Epithelial cell of prostate (primary cell): ENCODE data around the gene HSP90AA1.
"Not testable (repeated sequence)": the region's sequence is repeated elsewhere in the genome, so short reads cannot be mapped to it uniquely, and the experiment has no call there.

Experiments
- DNase-seq: peaks from one replicate; pipeline ENCODE4 v3.0.0-alpha.2; 2011; ENCODE audit warnings: low read depth, low spot score
- H3K27ac ChIP-seq: fragments of 450-650 bp; 2 replicates; pipeline ENCODE4 v1.5.1; 2017; ENCODE audit warnings: mild to moderate bottlenecking

Gene HSP90AA1

GRCh38 chr14:102095871-102096568 lies 9.2 kb upstream of the HSP90AA1 start:
- no peak for DNase-seq
- H3K27ac ChIP-seq = no peak overlapping the region

GRCh38 chr14:102095231-102095870 lies 8.5 kb upstream of the HSP90AA1 start:
- H3K27ac ChIP-seq = no peak overlapping the region
- DNase-seq = no peak

DNA sequence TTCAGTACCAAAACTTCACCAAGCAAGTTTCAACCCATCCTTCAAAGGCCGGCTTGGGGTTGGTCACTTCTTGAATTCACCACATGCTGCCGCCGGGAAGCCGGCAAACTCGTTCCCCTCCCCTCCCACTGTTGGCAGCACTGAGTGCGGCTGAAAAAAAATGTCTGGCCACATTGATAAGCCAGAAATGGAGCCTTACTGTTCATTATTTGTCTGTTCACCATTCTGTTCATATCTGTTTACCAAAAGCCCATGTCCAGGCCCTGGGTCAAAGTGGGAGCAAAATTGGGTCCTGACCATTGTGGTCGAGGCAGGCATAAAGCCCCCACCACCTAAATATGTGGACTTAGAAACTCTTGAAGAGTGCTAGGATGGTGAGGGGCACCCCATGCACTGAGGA lies 7.3 kb upstream of the HSP90AA1 start:
- H3K27ac ChIP-seq = no peak overlapping the region
- no peak for DNase-seq

- H3K27ac ChIP-seq = no peak overlapping the region
- DNase-seq = no peak
These were observed 6.0 kb upstream of the HSP90AA1 start for GRCh38 chr14:102092806-102093205.

GRCh38 chr14:102090713-102091112 lies 3.9 kb upstream of the HSP90AA1 start:
- no peak overlapping the region for H3K27ac ChIP-seq

DNA sequence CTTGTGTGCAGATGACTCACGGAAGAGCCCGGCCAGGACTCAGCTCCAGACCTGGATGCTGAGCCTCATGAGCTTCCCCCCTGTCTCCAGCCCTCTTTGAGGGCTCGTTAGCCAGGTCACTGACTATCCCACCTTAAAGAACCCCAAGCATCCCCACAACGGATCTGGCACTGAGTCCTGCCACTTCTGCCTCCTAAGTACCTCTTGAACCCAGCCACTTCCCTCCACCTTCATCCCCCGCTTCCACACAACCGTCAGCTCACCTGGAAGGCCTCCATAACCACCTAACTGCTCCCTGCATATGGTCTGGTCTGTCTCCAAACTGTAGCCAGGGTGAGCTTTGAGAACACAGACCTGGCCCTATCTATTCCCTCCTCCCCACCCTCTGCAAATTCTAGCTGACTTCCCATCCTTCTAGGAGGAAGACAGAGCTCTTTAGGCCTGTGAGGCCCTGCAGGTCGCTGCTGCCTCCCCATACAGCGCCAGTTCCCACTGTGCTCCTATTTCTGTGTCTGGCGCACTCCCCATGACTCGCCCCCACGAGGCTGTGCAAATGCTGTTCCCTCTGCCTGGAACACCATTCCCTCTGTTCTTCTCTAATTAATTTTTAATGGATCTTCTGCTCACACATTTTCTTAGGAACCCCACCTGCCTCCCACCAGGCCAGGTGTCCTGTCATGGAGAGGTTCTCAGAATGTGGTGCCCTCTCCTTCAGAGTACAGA lies 2.9 kb upstream of the HSP90AA1 start:
- no peak for DNase-seq
- no peak overlapping the region for H3K27ac ChIP-seq

More at GRCh38 chr14:102090713-102091112, 3.9 kb upstream of the HSP90AA1 start:
- no peak for DNase-seq

GRCh38 chr14:102088012-102088792 lies 1.4 kb upstream of the HSP90AA1 start:
- peak overlapping the region; percentile 86 for H3K27ac ChIP-seq
- DNase-seq = no peak

DNA sequence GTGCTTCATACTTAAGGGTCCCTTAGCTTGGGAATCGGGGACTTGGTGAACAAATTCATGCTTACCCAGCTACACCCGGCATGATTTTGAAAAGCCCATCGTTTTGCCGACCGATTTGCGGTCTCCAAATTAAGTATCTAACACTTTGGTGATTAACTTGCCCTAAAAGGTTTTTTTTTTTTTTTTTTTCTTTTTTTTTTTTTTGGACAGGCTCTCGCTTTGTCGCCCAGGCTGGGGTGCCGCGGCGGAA lies 843 bp upstream of the HSP90AA1 start:
- peak overlapping the region; percentile 86 for H3K27ac ChIP-seq
- no peak for DNase-seq

- DNase-seq = no peak
These were observed 204 bp downstream of the HSP90AA1 start for GRCh38 chr14:102086709-102086971.

DNA sequence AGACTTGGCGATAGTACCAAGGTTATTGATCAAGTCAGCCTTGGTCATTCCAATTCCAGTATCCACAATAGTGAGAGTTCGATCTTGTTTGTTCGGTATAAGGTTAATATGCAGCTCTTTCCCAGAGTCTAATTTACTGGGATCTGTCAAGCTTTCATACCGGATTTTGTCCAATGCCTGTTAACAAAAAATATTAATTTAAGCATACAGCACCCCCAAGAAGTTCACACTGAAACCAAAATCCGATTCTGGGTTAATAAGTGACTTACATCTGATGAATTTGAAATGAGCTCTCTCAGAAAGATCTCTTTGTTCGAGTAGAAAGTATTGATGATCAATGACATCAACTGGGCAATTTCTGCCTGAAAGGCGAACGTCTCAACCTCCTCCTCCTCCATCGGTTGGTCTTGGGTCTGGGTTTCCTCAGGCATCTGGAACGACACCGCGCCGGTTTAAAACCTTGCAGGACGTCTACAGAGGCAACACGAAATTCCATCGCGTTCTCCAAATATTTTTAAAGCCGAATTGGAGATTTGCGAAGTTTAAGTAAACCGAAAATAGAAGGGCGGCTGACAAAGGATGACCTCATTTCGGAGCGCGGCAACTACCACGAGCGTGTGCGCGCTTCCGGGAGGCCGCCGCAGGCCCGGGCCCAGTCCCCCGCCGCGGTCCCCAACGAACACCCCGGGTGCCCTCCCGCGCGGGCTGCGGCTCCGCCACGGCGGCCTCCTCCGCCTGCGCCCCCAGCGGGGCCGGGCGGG lies 716 bp downstream of the HSP90AA1 start:
- H3K27ac ChIP-seq = peak overlapping the region; percentile 86
- DNase-seq = no peak

More at GRCh38 chr14:102086709-102086971, 204 bp downstream of the HSP90AA1 start:
- peak overlapping the region; percentile 86 for H3K27ac ChIP-seq

DNA sequence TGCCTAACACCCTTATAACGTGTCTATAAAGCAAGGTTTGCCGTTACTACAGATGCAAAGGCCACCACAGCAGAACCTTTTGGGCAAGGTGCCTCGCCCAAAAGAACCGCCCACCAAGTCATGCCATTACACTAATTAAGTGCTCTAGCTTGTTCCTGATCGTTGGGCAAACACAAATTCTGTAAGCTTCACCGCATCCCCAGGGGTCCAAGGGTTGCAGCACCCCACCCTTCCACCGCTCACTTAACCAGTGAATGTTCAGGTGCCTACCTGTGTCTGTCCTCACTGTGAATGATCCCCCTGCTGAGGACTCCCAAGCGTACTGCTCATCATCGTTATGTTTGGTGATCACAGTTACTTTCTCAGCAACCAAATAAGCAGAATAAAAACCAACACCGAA lies 1.4 kb downstream of the HSP90AA1 start:
- peak overlapping the region; percentile 86 for H3K27ac ChIP-seq
- no peak for DNase-seq

- H3K27ac ChIP-seq = no peak overlapping the region
- DNase-seq = no peak
These were observed 1.9 kb downstream of the HSP90AA1 start for GRCh38 chr14:102084931-102085330.

GRCh38 chr14:102084522-102084921 lies 2.3 kb downstream of the HSP90AA1 start:
- H3K27ac ChIP-seq = peak overlapping the region; percentile 11
- DNase-seq = not testable (repeated sequence)

DNA sequence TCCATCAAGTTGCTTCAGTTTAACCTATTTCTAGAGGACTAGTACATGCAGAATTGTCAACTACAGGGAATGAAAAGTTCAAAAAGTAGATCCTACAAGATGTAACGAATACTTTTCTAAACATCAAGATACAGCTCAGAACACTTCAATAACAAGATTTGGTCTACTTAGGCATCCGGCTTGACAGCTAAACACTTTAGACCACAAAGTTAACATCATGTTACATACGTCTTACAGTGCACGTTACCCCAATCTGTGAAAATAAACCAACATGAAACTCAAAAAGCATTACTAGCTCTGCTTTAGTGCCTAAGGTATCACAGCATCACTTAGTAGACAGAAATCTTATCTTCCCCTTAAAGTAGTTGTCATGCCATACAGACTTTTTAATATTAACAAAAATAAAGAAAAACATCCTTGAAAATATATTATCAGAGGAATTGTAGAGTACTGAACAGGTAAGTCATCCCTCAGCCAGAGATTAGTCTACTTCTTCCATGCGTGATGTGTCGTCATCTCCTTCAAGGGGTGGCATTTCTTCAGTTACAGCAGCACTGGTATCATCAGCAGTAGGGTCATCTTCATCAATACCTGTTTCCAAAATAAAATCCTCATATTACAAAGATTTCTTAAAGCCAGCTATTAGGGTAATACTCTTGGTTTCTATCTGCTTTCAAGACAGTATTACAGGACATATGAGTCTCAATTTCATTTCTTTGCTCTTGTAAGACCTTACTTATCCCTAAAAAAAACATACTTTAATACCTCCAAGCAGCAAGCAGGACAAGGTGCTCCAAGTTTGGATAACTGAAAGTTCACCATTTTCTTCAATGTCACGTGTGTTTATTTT lies 5.4 kb downstream of the HSP90AA1 start:
- no peak for DNase-seq
- H3K27ac ChIP-seq = no peak overlapping the region

GRCh38 chr14:102080183-102081080 lies 6.4 kb downstream of the HSP90AA1 start:
- H3K27ac ChIP-seq = no peak overlapping the region
- no peak for DNase-seq

- no peak overlapping the region for H3K27ac ChIP-seq
- DNase-seq = no peak
These were observed 7.2 kb downstream of the HSP90AA1 start for GRCh38 chr14:102079700-102079979.

GRCh38 chr14:102078831-102079699 lies 7.8 kb downstream of the HSP90AA1 start:
- H3K27ac ChIP-seq = no peak overlapping the region
- DNase-seq = no peak

DNA sequence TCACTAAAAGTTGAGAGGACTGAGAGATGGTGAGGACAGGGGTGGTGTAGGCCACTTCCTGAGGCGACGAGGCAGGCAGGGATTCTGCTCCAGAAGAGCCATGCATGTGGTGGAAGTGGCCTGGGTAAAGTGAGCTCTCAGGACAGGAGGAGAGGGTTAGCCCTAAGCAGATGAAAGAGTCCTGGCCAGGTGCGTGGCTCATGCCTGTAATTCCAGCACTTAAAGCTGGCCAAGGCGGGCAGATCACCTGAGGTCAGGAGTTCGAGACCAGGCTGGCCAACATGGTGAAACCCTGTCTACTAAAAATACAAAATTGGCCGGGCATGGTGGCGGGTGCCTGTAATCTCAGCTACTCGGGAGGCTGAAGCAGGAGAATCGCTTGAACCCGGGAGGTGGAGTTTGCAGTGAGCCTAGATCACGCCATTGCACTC lies 8.5 kb downstream of the HSP90AA1 start:
- H3K27ac ChIP-seq, DNase-seq: not testable (repeated sequence)
